GM12872 (cell line): ENCODE data around the gene LSMEM2.

ENCODE experiments used
- CTCF ChIP-seq: IDR thresholded peaks from 3 replicates; pipeline ENCODE4 v1.5.1; 2011; ENCODE audit warnings: low read depth, mild to moderate bottlenecking, low read length, moderate library complexity; ENCODE audit not compliant: insufficient read depth

Gene LSMEM2

GRCh38 chr3:50292159-50293078 lies 13.5 kb downstream of the LSMEM2 start, which contains the start of gene IFRD2:
Gene IFRD2 (minus strand): TSS chr3:50292429. CDS start chr3:50292274, 155 bp downstream.
- no peak for TF ChIP-seq CTCF

- TF ChIP-seq CTCF, result no peak
Observed at GRCh38 chr3:50293079-50293801, 14.4 kb downstream of the LSMEM2 start.

- TF ChIP-seq CTCF, result no peak
Observed at GRCh38 chr3:50294089-50294488, 15.2 kb downstream of the LSMEM2 start.

- no peak for TF ChIP-seq CTCF
Observed at GRCh38 chr3:50294492-50295403, 15.9 kb downstream of the LSMEM2 start.

GRCh38 chr3:50295553-50296431 lies 16.9 kb downstream of the LSMEM2 start:
- no peak for TF ChIP-seq CTCF

GRCh38 chr3:50296721-50297383 lies 18.0 kb downstream of the LSMEM2 start:
- no peak for TF ChIP-seq CTCF
